Activated CD4-positive, CD25-positive, alpha-beta regulatory T cell treated with anti-CD3 and anti-CD28 coated beads, Interleukin-2, amount 50 U/mL, for 16 hours (primary cell): ENCODE data around the gene TK1.
"Not testable (repeated sequence)": the region's sequence is repeated elsewhere in the genome, so short reads cannot be mapped to it uniquely, and the experiment has no call there.

Source experiments
- DNase-seq: peaks from one replicate; pipeline ENCODE4 v3.0.0-alpha.2; 2020; ENCODE audit warnings: low read depth, low spot score

TK1 gene

GRCh38 chr17:78186692-78187595 lies at the start of gene TK1, which contains the start of gene AFMID:
TK1 (minus strand) TSS chr17:78187052; CDS start chr17:78186994, 58 bp downstream.
AFMID (plus strand) TSS chr17:78187362; CDS start chr17:78187371, 9 bp downstream.
- DNase-seq, result peak; percentile 65

- no peak for DNase-seq
Measured at GRCh38 chr17:78235885-78236284, 49.0 kb upstream of the TK1 start.

- not testable (repeated sequence) for DNase-seq
Measured at GRCh38 chr17:78235022-78235421, 48.2 kb upstream of the TK1 start.

- no peak for DNase-seq
Measured at GRCh38 chr17:78234261-78234865, 47.5 kb upstream of the TK1 start.

- no peak for DNase-seq
Measured at GRCh38 chr17:78233678-78234077, 46.8 kb upstream of the TK1 start.

- no peak for DNase-seq
Measured at GRCh38 chr17:78232859-78233173, 46.0 kb upstream of the TK1 start.

- DNase-seq, result no peak
Measured at GRCh38 chr17:78231991-78232858, 45.4 kb upstream of the TK1 start.

GRCh38 chr17:78230996-78231935 lies 44.4 kb upstream of the TK1 start, which contains the start of gene TMEM235:
TMEM235 (plus strand) TSS chr17:78231631; CDS start chr17:78232024, 393 bp downstream.
- no peak for DNase-seq

GRCh38 chr17:78230252-78230962 lies 43.6 kb upstream of the TK1 start:
- DNase-seq, result no peak

GRCh38 chr17:78228176-78228575 lies 41.3 kb upstream of the TK1 start:
- DNase-seq, result no peak

GRCh38 chr17:78227455-78227916 lies 40.6 kb upstream of the TK1 start:
- no peak for DNase-seq

- DNase-seq, result no peak
Measured at GRCh38 chr17:78226759-78227454, 40.1 kb upstream of the TK1 start.

GRCh38 chr17:78226055-78226758 lies 39.4 kb upstream of the TK1 start:
- DNase-seq, result no peak

- DNase-seq, result no peak
Measured at GRCh38 chr17:78225088-78225865, 38.4 kb upstream of the TK1 start.

- DNase-seq, result no peak
Measured at GRCh38 chr17:78224231-78225087, 37.6 kb upstream of the TK1 start.

- DNase-seq, result no peak
Measured at GRCh38 chr17:78223765-78224164, 36.9 kb upstream of the TK1 start.

- no peak for DNase-seq
Measured at GRCh38 chr17:78223061-78223460, 36.2 kb upstream of the TK1 start.
